ENCODE results near the gene GARS1. TPM values are rescaled to one million over a fixed set of nuclear protein-coding genes. Genes with fewer than 3 reads are reported as not detected.

The GARS1 gene
- total and polyA plus RNA-seq, 9 of the 15 experiments (the other 6 are each of a cell fraction or from before 2014, with no cell fraction given), result 142 to 769 (median 272) TPM

DNA sequence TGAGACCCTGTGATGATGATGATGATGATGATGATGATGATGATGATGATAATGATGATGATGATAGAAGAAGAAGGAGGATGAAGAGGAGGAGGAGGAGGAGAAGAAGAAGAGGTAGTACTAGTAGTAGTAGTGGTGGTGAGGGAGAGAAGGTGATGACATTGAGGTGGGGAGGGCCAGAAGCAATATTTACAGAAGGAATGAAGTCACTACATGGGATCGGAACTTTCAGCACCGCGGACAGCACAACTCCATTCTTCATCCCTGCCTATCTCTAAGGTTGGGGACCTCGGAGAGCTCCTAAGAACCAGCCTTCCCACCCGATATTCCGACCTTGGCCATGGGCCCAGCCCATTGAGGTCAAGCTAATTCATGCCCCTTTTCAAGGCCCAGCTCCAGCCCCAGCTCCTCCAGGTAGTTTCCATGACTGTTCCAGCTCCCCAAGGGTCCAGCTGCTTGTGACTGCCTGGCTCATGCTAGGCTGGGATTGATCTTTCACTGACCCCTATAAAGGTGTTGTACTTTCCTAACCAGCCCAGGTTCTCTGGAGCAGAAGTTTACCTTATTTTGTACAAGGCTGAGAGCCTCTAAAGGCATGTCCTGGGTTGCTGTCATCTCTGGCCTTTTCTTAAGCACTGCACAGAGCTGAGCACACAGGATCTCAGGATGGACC, 77.3 kb downstream of the GARS1 start (continued):
- TF ChIP-seq HNRNPL (IDR thresholded peaks at IDR 0.05; ENCODE audit: low read depth, low read length) (no peak), SNRNP70 (optimal IDR thresholded peaks at IDR 0.05; ENCODE audit: low read depth, low read length) (no peak), ZNF586 (CRISPR knock-in tag; conservative IDR thresholded peaks at IDR 0.05) (no peak), IRF2 (CRISPR knock-in tag; IDR thresholded peaks at IDR 0.05) (peak; percentile 92), HMG20B (CRISPR knock-in tag; IDR thresholded peaks at IDR 0.05) (no peak), DIDO1 (tag; IDR thresholded peaks at IDR 0.05; ENCODE audit: low read depth) (no peak), CHD1 (IDR thresholded peaks at IDR 0.05; ENCODE audit: low read length) (no peak), ZNF695 (CRISPR knock-in tag; IDR thresholded peaks at IDR 0.05) (no peak), HDAC6 (IDR thresholded peaks at IDR 0.05; ENCODE audit: low read depth, low read length) (no peak), BACH1 (tag; IDR thresholded peaks at IDR 0.05) (peak; percentile 78), ELF4 (CRISPR knock-in tag; IDR thresholded peaks at IDR 0.05) (0 out of 2 replicates have a peak, but pooled peaks have one; percentile 38), SMAD3 (CRISPR knock-in tag; conservative IDR thresholded peaks at IDR 0.05) (peak; percentile 82; the same call in 1 of the 2 replicates), TCF7L2 (IDR thresholded peaks at IDR 0.05; ENCODE audit: low read depth, low read length) (no peak), PHF21A (IDR thresholded peaks at IDR 0.05; ENCODE audit: borderline replicate concordance, low read depth) (no peak), ZNF263 (CRISPR knock-in tag; IDR thresholded peaks at IDR 0.05; ENCODE audit: borderline replicate concordance) (peak; percentile 80), TBL1XR1 (IDR thresholded peaks at IDR 0.05; ENCODE audit: low read length in 2 of 2) (no peak), ZNF584 (CRISPR knock-in tag; IDR thresholded peaks at IDR 0.05; ENCODE audit: low read depth) (peak; percentile 95), ZNF436 (CRISPR knock-in tag; IDR thresholded peaks at IDR 0.05) (no peak)
- TF ChIP-seq, protein P1, sequence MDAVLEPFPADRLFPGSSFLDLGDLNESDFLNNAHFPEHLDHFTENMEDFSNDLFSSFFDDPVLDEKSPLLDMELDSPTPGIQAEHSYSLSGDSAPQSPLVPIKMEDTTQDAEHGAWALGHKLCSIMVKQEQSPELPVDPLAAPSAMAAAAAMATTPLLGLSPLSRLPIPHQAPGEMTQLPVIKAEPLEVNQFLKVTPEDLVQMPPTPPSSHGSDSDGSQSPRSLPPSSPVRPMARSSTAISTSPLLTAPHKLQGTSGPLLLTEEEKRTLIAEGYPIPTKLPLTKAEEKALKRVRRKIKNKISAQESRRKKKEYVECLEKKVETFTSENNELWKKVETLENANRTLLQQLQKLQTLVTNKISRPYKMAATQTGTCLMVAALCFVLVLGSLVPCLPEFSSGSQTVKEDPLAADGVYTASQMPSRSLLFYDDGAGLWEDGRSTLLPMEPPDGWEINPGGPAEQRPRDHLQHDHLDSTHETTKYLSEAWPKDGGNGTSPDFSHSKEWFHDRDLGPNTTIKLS (IDR thresholded peaks at IDR 0.05; ENCODE audit: borderline replicate concordance, low read depth), result no peak
- TF ChIP-seq, protein P2, sequence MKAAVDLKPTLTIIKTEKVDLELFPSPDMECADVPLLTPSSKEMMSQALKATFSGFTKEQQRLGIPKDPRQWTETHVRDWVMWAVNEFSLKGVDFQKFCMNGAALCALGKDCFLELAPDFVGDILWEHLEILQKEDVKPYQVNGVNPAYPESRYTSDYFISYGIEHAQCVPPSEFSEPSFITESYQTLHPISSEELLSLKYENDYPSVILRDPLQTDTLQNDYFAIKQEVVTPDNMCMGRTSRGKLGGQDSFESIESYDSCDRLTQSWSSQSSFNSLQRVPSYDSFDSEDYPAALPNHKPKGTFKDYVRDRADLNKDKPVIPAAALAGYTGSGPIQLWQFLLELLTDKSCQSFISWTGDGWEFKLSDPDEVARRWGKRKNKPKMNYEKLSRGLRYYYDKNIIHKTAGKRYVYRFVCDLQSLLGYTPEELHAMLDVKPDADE (conservative IDR thresholded peaks at IDR 0.05; ENCODE audit: control insufficient read depth, low read depth, low read length), result 0 out of 2 replicates have a peak, but pooled peaks have one; percentile 31
- TF ChIP-seq, protein P3, sequence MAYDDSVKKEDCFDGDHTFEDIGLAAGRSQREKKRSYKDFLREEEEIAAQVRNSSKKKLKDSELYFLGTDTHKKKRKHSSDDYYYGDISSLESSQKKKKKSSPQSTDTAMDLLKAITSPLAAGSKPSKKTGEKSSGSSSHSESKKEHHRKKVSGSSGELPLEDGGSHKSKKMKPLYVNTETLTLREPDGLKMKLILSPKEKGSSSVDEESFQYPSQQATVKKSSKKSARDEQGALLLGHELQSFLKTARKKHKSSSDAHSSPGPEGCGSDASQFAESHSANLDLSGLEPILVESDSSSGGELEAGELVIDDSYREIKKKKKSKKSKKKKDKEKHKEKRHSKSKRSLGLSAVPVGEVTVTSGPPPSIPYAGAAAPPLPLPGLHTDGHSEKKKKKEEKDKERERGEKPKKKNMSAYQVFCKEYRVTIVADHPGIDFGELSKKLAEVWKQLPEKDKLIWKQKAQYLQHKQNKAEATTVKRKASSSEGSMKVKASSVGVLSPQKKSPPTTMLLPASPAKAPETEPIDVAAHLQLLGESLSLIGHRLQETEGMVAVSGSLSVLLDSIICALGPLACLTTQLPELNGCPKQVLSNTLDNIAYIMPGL (CRISPR knock-in tag; IDR thresholded peaks at IDR 0.05), result peak; percentile 70; the same call in 1 of the 2 replicates
- TF ChIP-seq, protein P4, sequence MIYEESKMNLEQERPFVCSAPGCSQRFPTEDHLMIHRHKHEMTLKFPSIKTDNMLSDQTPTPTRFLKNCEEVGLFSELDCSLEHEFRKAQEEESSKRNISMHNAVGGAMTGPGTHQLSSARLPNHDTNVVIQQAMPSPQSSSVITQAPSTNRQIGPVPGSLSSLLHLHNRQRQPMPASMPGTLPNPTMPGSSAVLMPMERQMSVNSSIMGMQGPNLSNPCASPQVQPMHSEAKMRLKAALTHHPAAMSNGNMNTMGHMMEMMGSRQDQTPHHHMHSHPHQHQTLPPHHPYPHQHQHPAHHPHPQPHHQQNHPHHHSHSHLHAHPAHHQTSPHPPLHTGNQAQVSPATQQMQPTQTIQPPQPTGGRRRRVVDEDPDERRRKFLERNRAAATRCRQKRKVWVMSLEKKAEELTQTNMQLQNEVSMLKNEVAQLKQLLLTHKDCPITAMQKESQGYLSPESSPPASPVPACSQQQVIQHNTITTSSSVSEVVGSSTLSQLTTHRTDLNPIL (CRISPR knock-in tag; IDR thresholded peaks at IDR 0.05), result no peak
